Colonic mucosa (tissue), 4 donors: Measurements from ENCODE around the gene ALPG. TPM values are rescaled to one million over a fixed set of nuclear protein-coding genes. Genes with fewer than 3 reads are reported as not detected.

ENCODE experiments used
- DNase-seq: peaks from one replicate; pipeline ENCODE4 v3.0.0-alpha.2; 2020
- H3K27ac ChIP-seq: fragments of 200-600 bp; one replicate; pipeline ENCODE4 v1.8.0; 2021
- H3K27me3 ChIP-seq: fragments of 200-600 bp; one replicate; pipeline ENCODE4 v1.8.0; 2021
- H3K36me3 ChIP-seq: fragments of 200-600 bp; one replicate; pipeline ENCODE4 v1.8.0; 2021
- H3K4me1 ChIP-seq: fragments of 200-600 bp; one replicate; pipeline ENCODE4 v1.8.0; 2021; ENCODE audit warnings: mild to moderate bottlenecking
- H3K4me3 ChIP-seq: fragments of 200-600 bp; one replicate; pipeline ENCODE4 v1.8.0; 2021
- H3K9ac ChIP-seq, 2 donors: one replicate each; pipeline ENCODE4 v1.7.0; 2013; ENCODE audit warnings: control low read depth in 2 of 2, low read depth in 2 of 2, low read length in 2 of 2
- H3K9me3 ChIP-seq: fragments of 200-600 bp; one replicate; pipeline ENCODE4 v1.8.0; 2021
- CTCF ChIP-seq: fragments of 200-600 bp; IDR thresholded peaks from one replicate; pipeline ENCODE4 v1.8.0; 2022; ENCODE audit warnings: antibody characterized with exemption, mild to moderate bottlenecking
- intact Hi-C: fragments of 100-400 bp; cut with DNase I; formaldehyde crosslinking; loops from one replicate; pipeline ENCODE4 v1.14.1; 2022
- total RNA-seq, 2 donors: library from RNA; stranded (reverse); fragmentation: NEBNext Ultra II Directional in 1 of 2; extraction: Animal tissue kit (Norgen Biotek cat#: 25700) in 1 of 2; gene quantifications; one replicate each; pipeline ENCODE4 v1.2.1, GENCODE V29; 2021
- donor health status: healthy.
- donor health status: DM: no; HTN: no; CAD: no.
- donor health status: DM: no; HTN: no; CAD: no.

ALPG gene
- total RNA-seq, 2 donors from 2014 or later, result 1.7 to 3.3 TPM

- no peak for TF ChIP-seq CTCF
- intact Hi-C loops, result no loop called here
- no peak overlapping the region for H3K4me3 ChIP-seq
- no peaks in the 10 kb centered on the region for H3K36me3 ChIP-seq
- no peak overlapping the region for H3K9ac ChIP-seq
- H3K9me3 ChIP-seq, result no peaks in the 10 kb centered on the region
- H3K27me3 ChIP-seq, result peaks cover 57% of the 10 kb centered on the region
- no peak for DNase-seq
- no peaks in the 10 kb centered on the region for H3K4me1 ChIP-seq
- no peak overlapping the region for H3K27ac ChIP-seq
These were observed 19.7 kb upstream of the ALPG start for GRCh38 chr2:232386740-232387450.

GRCh38 chr2:232387451-232388171, 19.0 kb upstream of the ALPG start:
- H3K36me3 ChIP-seq, result no peaks in the 10 kb centered on the region
- H3K4me3 ChIP-seq, result no peak overlapping the region
- H3K4me1 ChIP-seq, result no peaks in the 10 kb centered on the region
- H3K27ac ChIP-seq, result no peak overlapping the region
- no peak overlapping the region for H3K9ac ChIP-seq
- intact Hi-C loops, result no loop called here
- no peak for DNase-seq
- TF ChIP-seq CTCF, result no peak
- H3K9me3 ChIP-seq, result no peaks in the 10 kb centered on the region
- H3K27me3 ChIP-seq, result peaks cover 53% of the 10 kb centered on the region

- no peaks in the 10 kb centered on the region for H3K9me3 ChIP-seq
- no peak overlapping the region for H3K4me3 ChIP-seq
- peaks cover 52% of the 10 kb centered on the region for H3K27me3 ChIP-seq
- H3K4me1 ChIP-seq, result no peaks in the 10 kb centered on the region
- no peaks in the 10 kb centered on the region for H3K36me3 ChIP-seq
- DNase-seq, result no peak
- intact Hi-C loops, result no loop called here
- H3K9ac ChIP-seq, result no peak overlapping the region
- H3K27ac ChIP-seq, result no peak overlapping the region
- no peak for TF ChIP-seq CTCF
These were observed 18.2 kb upstream of the ALPG start for GRCh38 chr2:232388324-232388891.

GRCh38 chr2:232389327-232389726, 17.3 kb upstream of the ALPG start:
- H3K9ac ChIP-seq, result no peak overlapping the region
- H3K4me1 ChIP-seq, result no peaks in the 10 kb centered on the region
- intact Hi-C loops, result no loop called here
- peaks cover 43% of the 10 kb centered on the region for H3K27me3 ChIP-seq
- no peak for TF ChIP-seq CTCF
- no peaks in the 10 kb centered on the region for H3K9me3 ChIP-seq
- H3K27ac ChIP-seq, result no peak overlapping the region
- DNase-seq, result no peak
- no peaks in the 10 kb centered on the region for H3K36me3 ChIP-seq
- no peak overlapping the region for H3K4me3 ChIP-seq

- intact Hi-C loops, result no loop called here
- H3K27ac ChIP-seq, result no peak overlapping the region
- H3K27me3 ChIP-seq, result peaks cover 34% of the 10 kb centered on the region
- H3K4me3 ChIP-seq, result no peak overlapping the region
- H3K36me3 ChIP-seq, result no peaks in the 10 kb centered on the region
- H3K9me3 ChIP-seq, result no peaks in the 10 kb centered on the region
- no peaks in the 10 kb centered on the region for H3K4me1 ChIP-seq
- TF ChIP-seq CTCF, result no peak
- H3K9ac ChIP-seq, result no peak overlapping the region
- DNase-seq, result no peak
These were observed 16.0 kb upstream of the ALPG start for GRCh38 chr2:232390661-232391060.
